GM12873 (cell line): ENCODE results near the gene LRRC30.

Source experiments
- CTCF ChIP-seq: IDR thresholded peaks from 2 replicates; pipeline ENCODE4 v1.5.1; 2012; ENCODE audit warnings: low read depth, mild to moderate bottlenecking, moderate library complexity, low read length, control low read depth; ENCODE audit not compliant: insufficient read depth; ENCODE audit errors: missing control alignments

The LRRC30 gene

GRCh38 chr18:7198326-7198725 lies 32.6 kb upstream of the LRRC30 start:
- no peak for TF ChIP-seq CTCF

- no peak for TF ChIP-seq CTCF
Observed at GRCh38 chr18:7201096-7201495, 29.8 kb upstream of the LRRC30 start.

DNA sequence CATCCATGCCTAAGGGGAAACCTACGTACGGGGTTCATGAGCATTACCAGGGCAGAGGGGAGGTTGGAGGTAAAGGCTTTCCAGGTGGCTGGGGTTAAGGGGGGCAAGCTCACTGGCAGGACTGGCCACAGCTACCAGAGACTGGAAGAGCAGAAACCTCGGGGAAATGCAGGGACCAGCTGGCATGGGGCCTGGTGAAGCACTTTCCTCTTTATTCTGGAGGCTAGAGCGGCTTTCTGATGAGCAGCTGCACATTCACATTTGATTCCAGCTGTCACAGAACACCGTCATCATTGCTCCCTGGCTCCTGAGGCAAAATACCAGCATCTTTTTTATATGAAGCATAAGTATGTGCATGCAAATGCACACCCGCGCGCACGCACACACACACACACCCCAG lies 28.7 kb upstream of the LRRC30 start:
- no peak for TF ChIP-seq CTCF

DNA sequence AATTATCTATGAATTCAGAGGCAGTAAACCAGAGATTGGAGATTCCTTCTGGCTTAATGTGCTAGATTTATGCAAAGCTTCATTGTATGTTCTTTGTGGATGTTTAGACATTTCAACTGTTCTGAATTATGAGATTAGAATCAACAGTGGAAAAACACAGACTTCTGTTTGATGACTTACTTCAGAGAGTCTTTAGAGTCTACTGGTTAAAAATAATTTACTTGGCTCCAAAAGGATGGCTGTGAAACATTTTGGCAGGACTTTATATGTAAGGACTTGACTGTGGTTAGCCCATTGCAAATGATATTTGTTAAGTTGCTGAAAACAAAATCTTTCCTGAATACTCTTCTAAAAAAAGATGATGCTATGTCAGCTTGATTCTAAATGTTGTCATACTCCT lies 25.5 kb upstream of the LRRC30 start:
- no peak for TF ChIP-seq CTCF

- no peak for TF ChIP-seq CTCF
Observed at GRCh38 chr18:7206217-7206616, 24.7 kb upstream of the LRRC30 start.

GRCh38 chr18:7207366-7207915 lies 23.4 kb upstream of the LRRC30 start:
- TF ChIP-seq CTCF: no peak

GRCh38 chr18:7221424-7222155 lies 9.3 kb upstream of the LRRC30 start:
- TF ChIP-seq CTCF: peak; percentile 84
